ENCODE measurements around the gene TMEM256. TPM values are rescaled to one million over a fixed set of nuclear protein-coding genes. Genes with fewer than 3 reads are reported as not detected.
A peak's percentile ranks its signal among the peaks of the same experiment; 100 is the strongest.

The TMEM256 gene
- total RNA-seq, 1 experiment from 2014 or later: 57.6 TPM

- intact Hi-C loops (cut with micrococcal nuclease; ENCODE audit: unreplicated experiment): no loop called here
- ChIA-PET CTCF (interaction anchor here (0.6 kb wide), 1 partner anchor 9 kb away, joined by 3 read pairs; no protein-coding TSS in a partner anchor), POLR2A (ENCODE audit: low non-redundant PET) (no interaction called here)
- Histone ChIP-seq H3K27ac (ENCODE audit: low read depth, low read length, poor library complexity, severe bottlenecking) (no peak overlapping the region), H3K4me3 (ENCODE audit: low read depth, low read length, poor library complexity, severe bottlenecking) (no peak overlapping the region), H3K9me3 (ENCODE audit: low read depth, low read length, poor library complexity, severe bottlenecking) (no peaks in the 10 kb centered on the region), H3K27me3 (replicated peaks; ENCODE audit: insufficient read depth, low read depth, low read length, poor library complexity) (no peaks in the 10 kb centered on the region), H3K36me3 (ENCODE audit: insufficient read depth, low read length, poor library complexity, severe bottlenecking) (peaks cover 9% of the 10 kb centered on the region), H3K4me1 (ENCODE audit: insufficient read depth, low read length, poor library complexity, severe bottlenecking) (peaks cover 17% of the 10 kb centered on the region)
- TF ChIP-seq CTCF (conservative IDR thresholded peaks at IDR 0.05; ENCODE audit: low read depth, low read length) (no peak), EZH2 (IDR thresholded peaks at IDR 0.05; ENCODE audit: borderline replicate concordance, low read depth, low read length, poor library complexity, severe bottlenecking) (no peak)
- no peak for DNase-seq (ENCODE audit: low spot score)
- no TSS peak for BruUV-seq (replicated peaks)
Measured at GRCh38 chr17:7407082-7407481, 3.2 kb upstream of the TMEM256 start.

GRCh38 chr17:7406235-7406825 lies 2.4 kb upstream of the TMEM256 start:
- Histone ChIP-seq H3K36me3 (ENCODE audit: insufficient read depth, low read length, poor library complexity, severe bottlenecking) (peaks cover 9% of the 10 kb centered on the region), H3K27me3 (replicated peaks; ENCODE audit: insufficient read depth, low read depth, low read length, poor library complexity) (no peaks in the 10 kb centered on the region), H3K4me1 (ENCODE audit: insufficient read depth, low read length, poor library complexity, severe bottlenecking) (peaks cover 17% of the 10 kb centered on the region), H3K9me3 (ENCODE audit: low read depth, low read length, poor library complexity, severe bottlenecking) (no peaks in the 10 kb centered on the region), H3K4me3 (ENCODE audit: low read depth, low read length, poor library complexity, severe bottlenecking) (peak overlapping the region; percentile 61), H3K27ac (ENCODE audit: low read depth, low read length, poor library complexity, severe bottlenecking) (peak overlapping the region; percentile 87)
- no peak for TF ChIP-seq CTCF (conservative IDR thresholded peaks at IDR 0.05; ENCODE audit: low read depth, low read length)
- TF ChIP-seq EZH2 (IDR thresholded peaks at IDR 0.05; ENCODE audit: borderline replicate concordance, low read depth, low read length, poor library complexity, severe bottlenecking): no peak
- ChIA-PET POLR2A (ENCODE audit: low non-redundant PET) (no interaction called here), CTCF (interaction anchor here (0.6 to 0.9 kb wide), 2 partner anchors 8 to 154 kb away, joined by 3 to 4 read pairs; no protein-coding TSS in a partner anchor)
- intact Hi-C loops (cut with micrococcal nuclease; ENCODE audit: unreplicated experiment): no loop called here
- BruUV-seq (replicated peaks): no TSS peak
- no peak for DNase-seq (ENCODE audit: low spot score)

- Histone ChIP-seq H3K9me3 (ENCODE audit: low read depth, low read length, poor library complexity, severe bottlenecking) (no peaks in the 10 kb centered on the region), H3K4me1 (ENCODE audit: insufficient read depth, low read length, poor library complexity, severe bottlenecking) (peaks cover 17% of the 10 kb centered on the region), H3K27me3 (replicated peaks; ENCODE audit: insufficient read depth, low read depth, low read length, poor library complexity) (no peaks in the 10 kb centered on the region), H3K27ac (ENCODE audit: low read depth, low read length, poor library complexity, severe bottlenecking) (peak overlapping the region; percentile 87), H3K4me3 (ENCODE audit: low read depth, low read length, poor library complexity, severe bottlenecking) (peak overlapping the region; percentile 61), H3K36me3 (ENCODE audit: insufficient read depth, low read length, poor library complexity, severe bottlenecking) (peaks cover 6% of the 10 kb centered on the region)
- intact Hi-C loops (cut with micrococcal nuclease; ENCODE audit: unreplicated experiment): no loop called here
- POLR2A ChIA-PET (ENCODE audit: low non-redundant PET): no interaction called here
- DNase-seq (ENCODE audit: low spot score): peak; percentile 42
- no TSS peak for BruUV-seq (replicated peaks)
- TF ChIP-seq EZH2 (IDR thresholded peaks at IDR 0.05; ENCODE audit: borderline replicate concordance, low read depth, low read length, poor library complexity, severe bottlenecking) (no peak), CTCF (conservative IDR thresholded peaks at IDR 0.05; ENCODE audit: low read depth, low read length) (no peak)
- CTCF ChIA-PET: interaction anchor here (0.9 kb wide), 1 partner anchor 155 kb away, joined by 4 read pairs; no protein-coding TSS in a partner anchor
Measured at GRCh38 chr17:7405350-7406234, 1.7 kb upstream of the TMEM256 start.

Measured in A673 (cell line).